ENCODE measurements around the gene THOC6. TPM values are rescaled to one million over a fixed set of nuclear protein-coding genes. Genes with fewer than 3 reads are reported as not detected.

The THOC6 gene
- total and polyA plus RNA-seq, 12 donors = 9.0 to 107 (median 18.7) TPM

GRCh38 chr16:3056336-3057180, 32.7 kb downstream of the THOC6 start:
- H3K4me3 ChIP-seq = no peak overlapping the region
- no peak for TF ChIP-seq POLR2A (IDR thresholded peaks at IDR 0.05)
- TF ChIP-seq, protein P1, sequence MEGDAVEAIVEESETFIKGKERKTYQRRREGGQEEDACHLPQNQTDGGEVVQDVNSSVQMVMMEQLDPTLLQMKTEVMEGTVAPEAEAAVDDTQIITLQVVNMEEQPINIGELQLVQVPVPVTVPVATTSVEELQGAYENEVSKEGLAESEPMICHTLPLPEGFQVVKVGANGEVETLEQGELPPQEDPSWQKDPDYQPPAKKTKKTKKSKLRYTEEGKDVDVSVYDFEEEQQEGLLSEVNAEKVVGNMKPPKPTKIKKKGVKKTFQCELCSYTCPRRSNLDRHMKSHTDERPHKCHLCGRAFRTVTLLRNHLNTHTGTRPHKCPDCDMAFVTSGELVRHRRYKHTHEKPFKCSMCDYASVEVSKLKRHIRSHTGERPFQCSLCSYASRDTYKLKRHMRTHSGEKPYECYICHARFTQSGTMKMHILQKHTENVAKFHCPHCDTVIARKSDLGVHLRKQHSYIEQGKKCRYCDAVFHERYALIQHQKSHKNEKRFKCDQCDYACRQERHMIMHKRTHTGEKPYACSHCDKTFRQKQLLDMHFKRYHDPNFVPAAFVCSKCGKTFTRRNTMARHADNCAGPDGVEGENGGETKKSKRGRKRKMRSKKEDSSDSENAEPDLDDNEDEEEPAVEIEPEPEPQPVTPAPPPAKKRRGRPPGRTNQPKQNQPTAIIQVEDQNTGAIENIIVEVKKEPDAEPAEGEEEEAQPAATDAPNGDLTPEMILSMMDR (IDR thresholded peaks at IDR 0.05) = no peak
- H3K36me3 ChIP-seq (replicated peaks in 1 of 2) = no peaks in the 10 kb centered on the region
- H3K9me3 ChIP-seq (replicated peaks in 1 of 3) = no peaks in the 10 kb centered on the region
- no peak overlapping the region for H3K27ac ChIP-seq
- no peak for DNase-seq
- intact Hi-C loops (cut with DNase I) = loop anchor here (5.0 to 10.0 kb wide), 3 partner anchors 68 to 118 kb away; no protein-coding TSS in a partner anchor
- H3K27me3 ChIP-seq = no peaks in the 10 kb centered on the region
- WGBS, 4 donors = 81 to 88% (median 86%) methylated on average over 10 to 19 of the region's 19 CpGs
- H3K4me1 ChIP-seq (replicated peaks in 1 of 2) = peaks cover 9 to 17% of the 10 kb centered on the region in 2 donors

DNA sequence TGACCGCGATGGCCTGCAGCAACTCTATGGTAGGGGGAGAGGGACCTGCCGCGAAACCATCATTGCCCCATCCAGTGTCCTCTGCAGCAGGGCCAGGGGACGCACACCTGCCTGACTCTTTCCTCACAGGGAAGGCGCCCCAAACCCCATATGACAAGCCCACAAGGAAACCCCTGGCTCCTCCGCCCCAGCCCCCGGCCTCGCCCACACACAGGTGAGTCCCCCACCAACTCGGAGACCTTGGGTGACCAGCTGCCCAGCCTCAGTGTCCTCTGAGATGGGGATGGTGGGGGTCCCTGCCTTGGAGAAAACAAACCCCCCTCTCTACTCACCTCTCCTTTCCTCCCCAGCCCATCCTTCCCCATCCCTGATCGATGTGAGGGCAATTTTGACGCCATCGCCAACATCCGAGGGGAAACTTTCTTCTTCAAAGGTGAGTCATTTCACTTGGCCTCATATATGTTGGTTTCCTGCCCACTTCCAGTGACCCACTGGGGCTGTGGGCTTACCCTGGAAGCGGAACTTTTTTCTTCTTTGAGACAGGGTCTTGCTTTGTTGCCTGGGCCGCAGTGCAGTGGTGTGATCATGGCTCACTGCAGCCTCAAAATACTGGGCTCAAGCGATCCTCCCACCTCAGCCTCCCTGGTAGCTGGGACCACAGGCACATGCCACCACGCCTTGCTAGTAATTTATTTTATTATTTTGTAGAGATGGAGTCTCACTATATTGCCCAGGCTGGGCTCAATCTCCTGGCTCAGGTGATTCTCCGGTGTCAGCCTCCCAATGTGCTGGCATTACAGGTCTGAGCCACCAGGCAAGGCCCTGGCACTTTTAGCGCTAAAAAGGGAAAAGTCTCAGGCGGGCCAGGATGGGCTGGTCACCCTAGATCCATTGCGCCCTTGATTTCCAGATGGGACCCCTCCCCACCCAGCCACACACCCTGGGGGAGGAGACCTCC, 33.6 kb downstream of the THOC6 start:
- no peak for DNase-seq
- peaks cover 9 to 17% of the 10 kb centered on the region in 2 donors for H3K4me1 ChIP-seq (replicated peaks in 1 of 2)
- H3K9me3 ChIP-seq (replicated peaks in 1 of 3) = no peaks in the 10 kb centered on the region
- H3K27ac ChIP-seq = no peak overlapping the region
- WGBS, 4 donors = 90 to 92% (median 91%) methylated on average over 19 to 22 of the region's 22 CpGs
- H3K27me3 ChIP-seq = no peaks in the 10 kb centered on the region
- H3K4me3 ChIP-seq = no peak overlapping the region
- intact Hi-C loops (cut with DNase I) = loop anchor here (5.0 to 10.0 kb wide), 3 partner anchors 67 to 117 kb away; no protein-coding TSS in a partner anchor
- no peaks in the 10 kb centered on the region for H3K36me3 ChIP-seq (replicated peaks in 1 of 2)
- TF ChIP-seq, protein P1 (IDR thresholded peaks at IDR 0.05) = no peak
- no peak for TF ChIP-seq POLR2A (IDR thresholded peaks at IDR 0.05)

DNA sequence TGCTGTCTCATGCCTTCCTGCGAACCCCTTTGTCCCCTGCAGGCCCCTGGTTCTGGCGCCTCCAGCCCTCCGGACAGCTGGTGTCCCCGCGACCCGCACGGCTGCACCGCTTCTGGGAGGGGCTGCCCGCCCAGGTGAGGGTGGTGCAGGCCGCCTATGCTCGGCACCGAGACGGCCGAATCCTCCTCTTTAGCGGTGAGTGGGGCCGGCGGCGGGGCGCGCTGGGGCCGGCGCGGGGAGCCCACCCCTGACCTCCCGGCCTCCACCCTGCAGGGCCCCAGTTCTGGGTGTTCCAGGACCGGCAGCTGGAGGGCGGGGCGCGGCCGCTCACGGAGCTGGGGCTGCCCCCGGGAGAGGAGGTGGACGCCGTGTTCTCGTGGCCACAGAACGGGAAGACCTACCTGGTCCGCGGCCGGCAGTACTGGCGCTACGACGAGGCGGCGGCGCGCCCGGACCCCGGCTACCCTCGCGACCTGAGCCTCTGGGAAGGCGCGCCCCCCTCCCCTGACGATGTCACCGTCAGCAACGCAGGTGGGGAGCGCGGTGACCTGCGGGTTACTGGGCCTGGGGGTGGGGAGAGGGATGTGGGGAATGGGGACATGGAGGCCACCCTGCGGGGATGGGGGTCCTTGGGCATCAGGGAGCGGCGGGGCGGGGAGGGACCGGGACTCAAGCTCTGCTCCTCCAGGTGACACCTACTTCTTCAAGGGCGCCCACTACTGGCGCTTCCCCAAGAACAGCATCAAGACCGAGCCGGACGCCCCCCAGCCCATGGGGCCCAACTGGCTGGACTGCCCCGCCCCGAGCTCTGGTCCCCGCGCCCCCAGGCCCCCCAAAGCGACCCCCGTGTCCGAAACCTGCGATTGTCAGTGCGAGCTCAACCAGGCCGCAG, 34.5 kb downstream of the THOC6 start:
- intact Hi-C loops (cut with DNase I) = loop anchor here (5.0 to 10.0 kb wide), 3 partner anchors 66 to 116 kb away; no protein-coding TSS in a partner anchor
- WGBS, 4 donors = 11 to 53% (median 24%) methylated on average over 7 to 77 of the region's 77 CpGs
- Histone ChIP-seq H3K27ac (peak overlapping the region in 3 of 5 donors; percentile 9 to 59 (median 50)), H3K4me3 (peak overlapping the region in 3 of 4 donors; percentile 32 to 85 (median 78)), H3K4me1 (replicated peaks in 1 of 2) (peaks cover 9 to 17% of the 10 kb centered on the region in 2 donors), H3K27me3 (no peaks in the 10 kb centered on the region), H3K9me3 (replicated peaks in 1 of 3) (no peaks in the 10 kb centered on the region), H3K36me3 (replicated peaks in 1 of 2) (no peaks in the 10 kb centered on the region)
- peak in 4 of 7 donors; percentile 38 to 65 (median 54) for DNase-seq
- TF ChIP-seq POLR2A (IDR thresholded peaks at IDR 0.05) = no peak
- TF ChIP-seq, protein P1 (IDR thresholded peaks at IDR 0.05) = no peak
